ENCODE results near the gene CNPY1. TPM values are rescaled to one million over a fixed set of nuclear protein-coding genes. Genes with fewer than 3 reads are reported as not detected.

CNPY1 gene
- total and polyA plus RNA-seq, 2 of the 8 experiments (the other 6 are each of a cell fraction or from before 2014, with no cell fraction given), result not detected

- H3K79me2 ChIP-seq (ENCODE audit: control insufficient read depth in 1 of 2, insufficient read depth in 2 of 2, low read length in 2 of 2), result no peaks in the 10 kb centered on the region
- no peak overlapping the region for H3K4me2 ChIP-seq (ENCODE audit: insufficient read depth in 1 of 2, low read depth in 2 of 2, low read length in 2 of 2)
- H3K27ac ChIP-seq (ENCODE audit: low read depth, low read length), result no peak overlapping the region
- no peak overlapping the region for H2BK20ac ChIP-seq (ENCODE audit: low read length)
- H4K8ac ChIP-seq (ENCODE audit: extremely low read depth, insufficient read depth, low read length), result no peak overlapping the region
- H3K23ac ChIP-seq (ENCODE audit: insufficient read length), result no peak overlapping the region
- H2BK120ac ChIP-seq (replicated peaks; ENCODE audit: low read depth, low read length), result no peak overlapping the region
- no peak for DNase-seq (ENCODE audit: low read depth in 1 of 2, low spot score in 2 of 2)
- CTCF ChIA-PET (ENCODE audit: partially characterized antibody), result interaction anchor here (1.2 to 1.4 kb wide), 2 partner anchors 28 to 29 kb away, joined by 3 read pairs; no protein-coding TSS in a partner anchor
- no peak overlapping the region for H3K56ac ChIP-seq (replicated peaks; ENCODE audit: insufficient read length, low read depth, low read length)
- 84% methylated on average over 25 of the region's 28 CpGs; no CpG with 5 or more reads in 1 of the 2 experiments for WGBS, 2 experiments (ENCODE audit: extremely low coverage in 1 of 2, insufficient coverage in 1 of 2, insufficient read length in 1 of 2, insufficient replicate concordance in 2 of 2, low coverage in 1 of 2, low lambda C conversion rate in 2 of 2, missing lambda C conversion rate in 1 of 2)
- no peak for TF ChIP-seq POU5F1 (IDR thresholded peaks at IDR 0.05; ENCODE audit: low read depth, low read length)
- no peak for TF ChIP-seq CHD1 (IDR thresholded peaks at IDR 0.05; ENCODE audit: low read depth, low read length)
- TF ChIP-seq SIRT6 (IDR thresholded peaks at IDR 0.05; ENCODE audit: low read length), result no peak
- no peaks in the 10 kb centered on the region for H3K23me2 ChIP-seq (ENCODE audit: low read depth, low read length)
- no peaks in the 10 kb centered on the region for H3K36me3 ChIP-seq (ENCODE audit: control insufficient read depth in 2 of 4, insufficient read depth in 4 of 4, low read length in 3 of 4)
- H3K4me1 ChIP-seq (replicated peaks in 1 of 4; ENCODE audit: control insufficient read depth in 3 of 4, insufficient read depth in 4 of 4, low read length in 3 of 4), result peaks cover 0 to 6% (median 1%) of the 10 kb centered on the region in 4 experiments; a peak in 3 of 7 replicates
- H2BK15ac ChIP-seq (ENCODE audit: low read length), result no peak overlapping the region
- no peak overlapping the region for H2BK5ac ChIP-seq (ENCODE audit: low read depth, low read length)
- H3K4ac ChIP-seq (replicated peaks; ENCODE audit: insufficient read length, low read depth, low read length), result no peak overlapping the region
- H4K5ac ChIP-seq (ENCODE audit: insufficient read length, low read depth, low read length), result no peak overlapping the region
- no peak overlapping the region for H3K9ac ChIP-seq (replicated peaks in 1 of 4; ENCODE audit: extremely low read depth in 1 of 4, low read depth in 3 of 4, low read length in 3 of 4)
- H3K4me3 ChIP-seq (ENCODE audit: extremely low read depth in 1 of 4, insufficient read depth in 2 of 4, low read depth in 3 of 4, low read length in 4 of 4), result no peak overlapping the region
- no peak for FAIRE-seq
- H2AFZ ChIP-seq (ENCODE audit: low read length), result no peak overlapping the region
- POLR2A ChIA-PET (ENCODE audit: partially characterized antibody), result no interaction called here
- no peaks in the 10 kb centered on the region for H3K9me3 ChIP-seq (ENCODE audit: insufficient read depth in 2 of 2, low read depth in 1 of 2, low read length in 1 of 2)
- H4K91ac ChIP-seq (replicated peaks; ENCODE audit: insufficient read length, low read length), result no peak overlapping the region
- no peaks in the 10 kb centered on the region; the same call in 1 of the 2 replicates for H3K79me1 ChIP-seq (ENCODE audit: low read depth, low read length)
- no peak overlapping the region for H2AK5ac ChIP-seq (ENCODE audit: low read depth, low read length)
- no peak overlapping the region for H3K18ac ChIP-seq (ENCODE audit: extremely low read depth, low read length)
- no peak overlapping the region for H2BK12ac ChIP-seq (ENCODE audit: low read depth, low read length)
- no peak overlapping the region for H3K14ac ChIP-seq (ENCODE audit: insufficient read length)
- H4K20me1 ChIP-seq (replicated peaks in 1 of 2; ENCODE audit: control insufficient read depth in 1 of 2, insufficient read depth in 2 of 2, low read length in 2 of 2), result no peaks in the 10 kb centered on the region
- H3K27me3 ChIP-seq (replicated peaks in 1 of 4; ENCODE audit: control insufficient read depth in 3 of 4, extremely low read depth in 1 of 4, insufficient read depth in 3 of 4, low read length in 3 of 4), result no peaks in the 10 kb centered on the region
Measured at GRCh38 chr7:155570171-155570958, 24.0 kb upstream of the CNPY1 start.

All from H1 (cell line).